GM13977 (cell line): Measurements from ENCODE around the gene OTX1.
A peak's percentile ranks its signal among the peaks of the same experiment; 100 is the strongest.

Experiments used
- DNase-seq: peaks from one replicate; pipeline ENCODE4 v3.0.0; 2012; ENCODE audit warnings: low spot score
- in situ Hi-C: fragments of 300-500 bp; cut with MboI; formaldehyde crosslinking; loops from one replicate; pipeline ENCODE4 v1.12.0; 2022; ENCODE audit warnings: low sequenced_read_pairs, low pct_unique_long_range_greater_than_20kb, mixed read lengths, inconsistent platforms; ENCODE audit not compliant: unreplicated experiment
- TF ChIP-seq, protein P1 (sequence below): IDR thresholded peaks from 2 replicates; pipeline ENCODE4 v1.5.1; 2012; ENCODE audit warnings: mild to moderate bottlenecking, control low read depth; ENCODE audit not compliant: insufficient read depth; ENCODE audit errors: extremely low read depth, missing control alignments

Gene OTX1

DNA sequence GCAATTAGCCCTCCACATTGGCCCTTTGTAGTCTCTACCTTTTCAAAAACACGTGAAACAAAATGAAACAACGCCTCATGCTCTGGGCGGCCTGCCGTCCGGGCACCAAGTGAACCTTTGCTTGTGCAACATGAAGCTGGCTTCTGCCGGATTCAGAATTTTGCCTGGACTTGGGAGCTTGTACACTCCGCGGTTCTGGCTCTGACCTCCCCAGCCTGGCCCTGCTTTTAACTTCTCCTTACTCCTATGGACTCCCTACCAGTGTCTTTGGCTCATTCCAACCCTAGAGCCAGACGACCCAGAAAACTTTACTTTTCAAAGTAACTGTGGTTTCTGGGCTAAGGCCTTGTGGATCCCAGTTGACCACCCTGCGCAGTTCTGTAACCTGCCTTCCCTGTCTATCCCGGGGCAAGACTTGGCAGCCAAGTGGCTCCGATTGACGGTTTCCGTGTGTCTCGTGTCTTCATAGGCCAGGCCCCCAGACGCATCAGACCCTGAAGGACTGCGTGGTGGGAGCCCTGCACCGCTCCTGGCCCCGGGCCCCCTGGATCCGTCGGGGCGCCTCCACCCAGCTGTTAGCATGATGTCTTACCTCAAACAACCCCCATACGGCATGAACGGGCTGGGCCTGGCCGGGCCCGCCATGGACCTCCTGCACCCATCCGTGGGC lies 1.9 kb downstream of the OTX1 start:
- in situ Hi-C loops, result no loop called here
- TF ChIP-seq, protein P1, sequence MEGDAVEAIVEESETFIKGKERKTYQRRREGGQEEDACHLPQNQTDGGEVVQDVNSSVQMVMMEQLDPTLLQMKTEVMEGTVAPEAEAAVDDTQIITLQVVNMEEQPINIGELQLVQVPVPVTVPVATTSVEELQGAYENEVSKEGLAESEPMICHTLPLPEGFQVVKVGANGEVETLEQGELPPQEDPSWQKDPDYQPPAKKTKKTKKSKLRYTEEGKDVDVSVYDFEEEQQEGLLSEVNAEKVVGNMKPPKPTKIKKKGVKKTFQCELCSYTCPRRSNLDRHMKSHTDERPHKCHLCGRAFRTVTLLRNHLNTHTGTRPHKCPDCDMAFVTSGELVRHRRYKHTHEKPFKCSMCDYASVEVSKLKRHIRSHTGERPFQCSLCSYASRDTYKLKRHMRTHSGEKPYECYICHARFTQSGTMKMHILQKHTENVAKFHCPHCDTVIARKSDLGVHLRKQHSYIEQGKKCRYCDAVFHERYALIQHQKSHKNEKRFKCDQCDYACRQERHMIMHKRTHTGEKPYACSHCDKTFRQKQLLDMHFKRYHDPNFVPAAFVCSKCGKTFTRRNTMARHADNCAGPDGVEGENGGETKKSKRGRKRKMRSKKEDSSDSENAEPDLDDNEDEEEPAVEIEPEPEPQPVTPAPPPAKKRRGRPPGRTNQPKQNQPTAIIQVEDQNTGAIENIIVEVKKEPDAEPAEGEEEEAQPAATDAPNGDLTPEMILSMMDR, result no peak
- DNase-seq, result peak; percentile 30

DNA sequence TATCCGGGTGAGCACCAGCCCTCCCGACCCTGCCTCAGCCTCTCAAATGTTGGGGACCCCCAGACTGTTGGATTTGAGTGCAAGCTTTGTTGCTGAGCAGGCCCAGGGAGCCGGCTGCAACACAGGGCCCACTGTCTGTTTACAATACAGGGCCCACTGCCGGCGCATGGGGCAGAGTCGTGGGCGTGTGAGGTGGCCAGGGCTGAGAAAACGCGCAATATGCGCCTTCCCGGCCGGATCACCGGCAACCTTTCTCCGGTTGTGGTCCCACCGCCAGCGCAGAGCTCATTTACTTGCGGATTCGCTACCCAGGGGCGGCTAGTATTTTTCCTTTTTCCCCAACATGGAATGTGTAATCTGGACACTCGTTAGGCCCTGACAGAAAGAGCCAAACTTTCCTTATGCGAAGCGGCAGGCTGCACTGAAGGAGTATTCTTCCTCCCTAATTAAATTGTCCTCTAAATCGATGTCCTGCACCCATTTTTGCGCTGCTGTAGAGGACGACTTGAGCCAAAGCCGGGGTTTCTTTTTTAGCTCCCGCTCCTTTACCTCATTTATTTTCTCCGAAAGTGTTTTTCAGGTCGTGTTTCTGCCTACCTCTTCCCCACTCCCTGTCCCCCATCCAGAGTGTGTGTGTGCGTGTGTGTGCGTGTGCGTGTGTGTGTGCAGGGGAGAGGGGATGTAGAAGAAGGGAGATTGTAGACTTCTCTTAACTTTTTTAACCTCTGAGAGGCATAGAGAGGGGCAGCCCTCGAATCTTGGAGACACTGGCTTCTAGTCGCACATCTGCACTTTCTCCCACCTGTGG lies 2.7 kb downstream of the OTX1 start:
- in situ Hi-C loops, result no loop called here
- TF ChIP-seq, protein P1, result no peak
- no peak for DNase-seq

DNA sequence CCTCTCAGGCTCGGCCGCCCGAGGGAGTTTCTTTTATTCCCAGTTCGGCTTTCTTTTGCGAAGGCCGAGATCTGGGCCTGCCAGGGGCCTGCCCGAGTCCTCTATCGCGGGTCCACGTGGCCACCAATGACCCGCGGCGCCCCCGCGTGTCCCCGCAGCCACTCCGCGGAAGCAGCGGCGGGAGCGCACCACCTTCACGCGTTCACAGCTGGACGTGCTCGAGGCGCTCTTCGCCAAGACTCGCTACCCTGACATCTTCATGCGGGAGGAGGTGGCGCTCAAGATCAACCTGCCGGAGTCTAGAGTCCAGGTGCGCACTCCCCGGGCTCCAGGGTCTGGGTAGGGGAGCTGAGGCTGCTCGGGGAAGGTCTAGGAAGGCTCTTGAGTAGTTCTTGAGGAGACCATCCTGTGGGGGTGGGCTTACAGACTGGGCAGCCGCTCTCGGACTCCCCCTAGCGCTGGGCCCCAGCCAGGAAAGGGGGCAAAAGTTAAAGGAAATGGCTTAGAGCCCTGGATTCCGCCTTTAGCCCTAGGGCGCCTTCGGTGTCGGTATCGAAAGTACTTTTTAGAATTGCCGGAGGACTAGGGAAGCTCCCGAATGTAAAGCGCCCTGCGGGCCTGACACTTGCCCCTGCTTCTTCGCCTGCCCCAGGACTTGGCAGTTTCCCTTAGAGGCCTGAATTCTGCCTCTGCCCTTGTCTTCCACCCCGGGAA lies 3.4 kb downstream of the OTX1 start:
- DNase-seq, result peak; percentile 69
- TF ChIP-seq, protein P1, result peak; percentile 73
- in situ Hi-C loops, result no loop called here

DNA sequence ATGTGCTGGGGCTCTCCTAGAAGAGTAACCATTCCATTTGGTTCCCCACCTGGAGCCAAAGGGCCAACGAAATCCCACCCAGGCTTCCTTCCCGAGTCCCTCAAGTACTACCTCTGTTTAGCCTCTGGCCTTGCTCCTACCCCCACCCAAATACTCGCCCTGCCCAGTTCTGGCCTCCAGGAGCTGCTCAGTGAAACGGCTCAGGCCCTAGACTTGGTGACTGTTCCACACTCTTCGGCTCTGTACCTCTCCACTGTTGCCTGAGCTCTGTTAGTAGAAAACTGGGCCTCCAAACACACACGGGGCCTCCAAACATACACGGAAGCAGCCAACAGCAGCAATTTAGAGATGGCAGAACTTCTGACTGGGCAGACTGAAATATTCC lies 4.2 kb downstream of the OTX1 start:
- TF ChIP-seq, protein P1, result no peak
- in situ Hi-C loops, result no loop called here
- no peak for DNase-seq

DNA sequence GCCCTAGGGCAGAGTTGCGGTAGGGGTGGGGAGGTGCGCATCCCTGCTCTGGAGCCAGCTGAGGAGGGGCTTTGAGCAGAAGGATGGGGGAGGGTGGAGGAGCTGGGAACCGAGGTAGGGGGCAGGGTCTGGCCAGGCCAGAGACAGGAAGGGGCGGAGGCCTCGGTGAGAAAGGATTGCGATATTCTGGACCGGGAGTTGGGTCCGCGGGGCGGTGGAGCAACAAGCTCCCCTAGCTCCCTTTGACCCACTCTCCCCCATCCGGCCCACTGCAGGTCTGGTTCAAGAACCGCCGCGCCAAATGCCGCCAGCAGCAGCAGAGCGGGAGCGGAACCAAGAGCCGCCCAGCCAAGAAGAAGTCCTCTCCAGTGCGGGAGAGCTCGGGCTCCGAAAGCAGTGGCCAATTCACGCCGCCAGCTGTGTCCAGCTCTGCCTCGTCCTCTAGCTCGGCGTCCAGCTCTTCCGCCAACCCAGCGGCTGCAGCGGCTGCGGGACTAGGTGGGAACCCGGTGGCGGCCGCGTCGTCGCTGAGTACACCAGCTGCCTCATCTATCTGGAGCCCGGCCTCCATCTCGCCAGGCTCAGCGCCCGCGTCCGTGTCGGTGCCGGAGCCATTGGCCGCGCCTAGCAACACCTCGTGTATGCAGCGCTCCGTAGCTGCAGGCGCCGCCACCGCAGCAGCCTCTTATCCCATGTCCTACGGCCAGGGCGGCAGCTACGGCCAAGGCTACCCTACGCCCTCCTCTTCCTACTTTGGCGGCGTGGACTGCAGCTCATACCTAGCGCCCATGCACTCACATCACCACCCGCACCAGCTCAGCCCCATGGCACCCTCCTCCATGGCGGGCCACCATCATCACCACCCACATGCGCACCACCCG lies 4.8 kb downstream of the OTX1 start:
- in situ Hi-C loops, result no loop called here
- DNase-seq, result peak; percentile 34
- TF ChIP-seq, protein P1, result no peak
